Common myeloid progenitor, CD34-positive (primary cell): ENCODE measurements around the gene KRTAP10-11.

ENCODE experiments used
- CTCF ChIA-PET: fragments of 350-600 bp; sonication (Branson Sonifier 250); formaldehyde crosslinking; loops from one replicate; lab custom pipeline; 2021; ENCODE audit warnings: antibody characterized with exemption; lab: Charles Lee
- POLR2A ChIA-PET: fragments of 350-600 bp; sonication (Branson Sonifier 250); formaldehyde crosslinking; loops from one replicate; lab custom pipeline; 2021; ENCODE audit warnings: antibody characterized with exemption; lab: Charles Lee
- DNase-seq, 3 donors: peaks; one replicate each; pipeline versions ENCODE4 v3.0.0 to v3.0.0-alpha.2; 2013
- H3K27ac ChIP-seq, 2 experiments: 1 replicate in 1 of 2; 2 replicates in 1 of 2; pipeline ENCODE4 v1.7.0; 2013; ENCODE audit warnings: inconsistent platforms in 2 of 2, low read length in 2 of 2, mild to moderate bottlenecking in 2 of 2, low read depth in 1 of 2, moderate library complexity in 1 of 2; ENCODE audit not compliant: severe bottlenecking in 2 of 2, insufficient read depth in 1 of 2, poor library complexity in 1 of 2
- H3K27me3 ChIP-seq, 5 experiments: replicated peaks in 2 of 5; 1 replicate in 3 of 5; 2 replicates in 2 of 5; pipeline versions ENCODE4 v1.6.1 to v1.7.0; 2013; ENCODE audit warnings: low read length in 4 of 5, mild to moderate bottlenecking in 2 of 5, moderate library complexity in 2 of 5, inconsistent platforms in 1 of 5; ENCODE audit not compliant: insufficient read depth in 5 of 5, control insufficient read depth in 4 of 5
- H3K36me3 ChIP-seq, 4 experiments: 1 replicate in 2 of 4; 2 replicates in 2 of 4; pipeline versions ENCODE4 v1.6.1 to v1.7.0; 2013; ENCODE audit warnings: low read length in 3 of 4, control low read depth in 1 of 4, mild to moderate bottlenecking in 1 of 4; ENCODE audit not compliant: control insufficient read depth in 4 of 4, insufficient read depth in 4 of 4
- H3K4me1 ChIP-seq, 4 experiments: 1 replicate in 3 of 4; 2 replicates in 1 of 4; pipeline versions ENCODE4 v1.6.1 to v1.7.1; 2013; ENCODE audit warnings: low read length in 3 of 4, mild to moderate bottlenecking in 3 of 4, control low read depth in 1 of 4, inconsistent platforms in 1 of 4, moderate library complexity in 1 of 4; ENCODE audit not compliant: control insufficient read depth in 4 of 4, insufficient read depth in 4 of 4; ENCODE audit errors: control extremely low read depth in 1 of 4
- H3K4me3 ChIP-seq, 7 experiments: 1 replicate in 4 of 7; 2 replicates in 3 of 7; pipeline versions ENCODE4 v1.5.1 to v1.7.0; 2013; ENCODE audit warnings: mild to moderate bottlenecking in 7 of 7, low read length in 6 of 7, moderate library complexity in 6 of 7, inconsistent platforms in 2 of 7, low read depth in 2 of 7, control low read depth in 1 of 7; ENCODE audit not compliant: insufficient read depth in 4 of 7, control insufficient read depth in 1 of 7; ENCODE audit errors: extremely low read depth in 1 of 7
- H3K9me3 ChIP-seq, 5 experiments: 1 replicate in 4 of 5; 2 replicates in 1 of 5; pipeline versions ENCODE4 v1.6.1 to v1.7.1; 2013; ENCODE audit warnings: low read length in 4 of 5, mild to moderate bottlenecking in 2 of 5, inconsistent platforms in 1 of 5, low read depth in 1 of 5, moderate library complexity in 1 of 5; ENCODE audit not compliant: control insufficient read depth in 4 of 5, insufficient read depth in 2 of 5; ENCODE audit errors: control extremely low read depth in 1 of 5
- WGBS: methylation state at CpG from one replicate; pipeline ENCODE4 v1.1.5; 2013; ENCODE audit not compliant: insufficient coverage; 5-methylcytosine and 5-hydroxymethylcytosine counted together

KRTAP10-11 gene

GRCh38 chr21:44650265-44650972 lies 4.2 kb downstream of the KRTAP10-11 start:
- Histone ChIP-seq H3K4me3 (no peak overlapping the region), H3K27ac (no peak overlapping the region), H3K4me1 (peaks cover 0 to 2% (median 0%) of the 10 kb centered on the region in 4 experiments), H3K27me3 (peaks cover 0 to 25% (median 0%) of the 10 kb centered on the region in 5 experiments), H3K36me3 (no peaks in the 10 kb centered on the region), H3K9me3 (peaks cover 0 to 16% (median 2%) of the 10 kb centered on the region in 5 experiments)
- CTCF ChIA-PET = no interaction called here
- no peak for DNase-seq
- POLR2A ChIA-PET = no interaction called here
- WGBS = 93% methylated on average over 19 of the region's 20 CpGs

- DNase-seq = no peak
- peaks cover 0 to 25% (median 0%) of the 10 kb centered on the region in 5 experiments for H3K27me3 ChIP-seq
- H3K36me3 ChIP-seq = no peaks in the 10 kb centered on the region
- H3K9me3 ChIP-seq = peaks cover 0 to 22% (median 4%) of the 10 kb centered on the region in 5 experiments
- ChIA-PET POLR2A (no interaction called here), CTCF (no interaction called here)
- no peak overlapping the region for H3K4me3 ChIP-seq
- WGBS = 89% methylated on average over 10 of the region's 12 CpGs
- H3K4me1 ChIP-seq = peaks cover 0 to 2% (median 0%) of the 10 kb centered on the region in 4 experiments
- H3K27ac ChIP-seq = no peak overlapping the region
Measured at GRCh38 chr21:44650973-44651675, 4.9 kb downstream of the KRTAP10-11 start.

DNA sequence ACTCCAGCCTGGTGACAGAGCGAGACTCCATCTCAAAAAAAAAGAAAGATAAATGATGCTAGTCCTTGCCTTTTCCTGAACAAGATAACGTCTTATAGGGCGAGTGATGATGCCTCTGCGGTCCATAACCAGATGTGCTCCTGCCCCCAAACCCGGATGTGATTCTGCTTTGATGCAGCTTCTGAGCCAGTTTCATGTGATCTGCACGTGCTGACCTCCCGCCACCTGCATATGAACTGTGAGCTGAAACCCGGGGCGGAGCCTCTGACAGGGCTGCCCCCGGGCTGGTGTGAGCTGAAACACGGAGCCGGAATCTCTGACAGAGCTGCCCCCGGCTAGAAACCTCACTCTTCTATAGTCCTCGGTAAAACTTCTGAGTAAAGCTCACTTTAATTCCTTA lies 6.9 kb downstream of the KRTAP10-11 start:
- CTCF ChIA-PET = no interaction called here

DNA sequence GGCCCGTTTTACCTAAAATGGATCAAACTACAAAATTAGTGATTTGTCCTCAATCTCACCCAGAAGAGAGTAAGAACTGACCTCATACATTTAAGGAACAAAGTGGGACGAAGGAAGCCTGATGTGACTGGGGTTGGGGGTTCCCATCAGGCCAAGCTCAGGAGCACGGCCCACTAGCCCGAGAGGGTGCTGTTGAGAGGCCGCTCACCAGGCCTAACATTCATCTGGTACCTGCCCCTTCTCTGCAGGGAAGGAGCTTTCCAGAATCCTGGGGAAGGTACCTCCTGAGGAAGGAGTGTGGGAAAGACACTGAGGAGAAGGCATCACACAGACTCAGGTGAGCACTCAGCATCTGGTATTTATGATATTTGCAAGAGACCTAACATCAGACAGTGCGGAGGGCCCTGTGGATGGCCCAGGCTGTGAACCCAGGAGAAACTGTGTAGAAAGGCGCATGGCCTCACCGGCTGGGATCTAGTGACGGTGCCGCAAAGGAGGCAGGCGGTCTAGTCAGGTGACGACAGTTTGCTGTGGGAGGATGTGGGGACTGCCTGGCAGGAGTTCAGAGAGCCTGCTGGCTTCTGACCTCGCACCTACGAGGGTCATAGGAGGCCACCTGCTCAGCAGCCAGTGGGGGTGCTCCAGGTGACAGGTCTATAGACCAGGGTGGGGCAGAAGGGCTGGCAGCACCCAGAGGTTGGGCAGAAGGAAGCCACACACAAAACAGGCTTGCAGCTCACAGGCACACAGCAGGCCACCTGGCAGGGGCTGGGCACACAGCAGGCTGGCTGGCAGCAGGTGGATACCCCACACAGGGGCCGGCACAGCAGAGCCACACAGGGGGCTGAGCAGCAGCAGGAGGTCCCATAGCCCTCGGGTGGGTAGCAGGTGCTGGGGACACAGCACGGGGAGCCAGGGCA lies 7.7 kb downstream of the KRTAP10-11 start:
- DNase-seq = no peak
- Histone ChIP-seq H3K4me3 (no peak overlapping the region), H3K4me1 (peaks cover 0 to 2% (median 0%) of the 10 kb centered on the region in 4 experiments), H3K27ac (no peak overlapping the region), H3K9me3 (peaks cover 3 to 39% (median 11%) of the 10 kb centered on the region in 5 experiments), H3K27me3 (peaks cover 0 to 6% (median 0%) of the 10 kb centered on the region in 5 experiments), H3K36me3 (no peaks in the 10 kb centered on the region)
- POLR2A ChIA-PET = no interaction called here
- CTCF ChIA-PET = no interaction called here
- WGBS = 94% methylated on average over 15 of the region's 17 CpGs

More for the DNA sequence above, 6.9 kb downstream of the KRTAP10-11 start:
- 85% methylated on average over 11 of the region's 14 CpGs for WGBS
- Histone ChIP-seq H3K27me3 (peaks cover 0 to 13% (median 0%) of the 10 kb centered on the region in 5 experiments), H3K4me1 (peaks cover 0 to 2% (median 0%) of the 10 kb centered on the region in 4 experiments), H3K27ac (no peak overlapping the region), H3K9me3 (peaks cover 3 to 37% (median 9%) of the 10 kb centered on the region in 5 experiments), H3K36me3 (no peaks in the 10 kb centered on the region), H3K4me3 (no peak overlapping the region)
- POLR2A ChIA-PET = no interaction called here
- DNase-seq = no peak

GRCh38 chr21:44654576-44655175 lies 8.5 kb downstream of the KRTAP10-11 start, which contains the start of gene KRTAP12-4:
Gene KRTAP12-4 (minus strand): TSS chr21:44654659. CDS start chr21:44654614, 45 bp downstream.
- ChIA-PET CTCF (no interaction called here), POLR2A (interaction anchor here (0.6 kb wide), 1 partner anchor 32 kb away, joined by 3 read pairs; no protein-coding TSS in a partner anchor)
- no peak within 1 kb of the TSS for H3K27ac ChIP-seq
- peaks cover 0 to 10% (median 0%) of the 10 kb centered on the region in 5 experiments for H3K27me3 ChIP-seq
- DNase-seq = peak in 1 of 3 donors; percentile 77
- 50% methylated on average over 6 of the region's 9 CpGs for WGBS
- peaks cover 3 to 40% (median 11%) of the 10 kb centered on the region in 5 experiments for H3K9me3 ChIP-seq
- H3K4me3 ChIP-seq = no peak within 1 kb of the TSS
- no peaks in the 10 kb centered on the region for H3K36me3 ChIP-seq
- no peaks in the 10 kb centered on the region for H3K4me1 ChIP-seq

- H3K9me3 ChIP-seq = peaks cover 3 to 37% (median 11%) of the 10 kb centered on the region in 5 experiments
- peaks cover 0 to 10% (median 0%) of the 10 kb centered on the region in 5 experiments for H3K27me3 ChIP-seq
- no peak for DNase-seq
- H3K36me3 ChIP-seq = no peaks in the 10 kb centered on the region
- ChIA-PET CTCF (no interaction called here), POLR2A (no interaction called here)
- H3K27ac ChIP-seq = no peak overlapping the region
- H3K4me1 ChIP-seq = no peaks in the 10 kb centered on the region
- H3K4me3 ChIP-seq = no peak overlapping the region
- whole genome bisulfite sequencing = 80% methylated on average over 1 of the region's 1 CpG
Measured at GRCh38 chr21:44656868-44657267, 10.7 kb downstream of the KRTAP10-11 start.
